NCI-H2029 (cell line): ENCODE measurements around the gene SYNC.
"Not testable (repeated sequence)": the region's sequence is repeated elsewhere in the genome, so short reads cannot be mapped to it uniquely, and the experiment has no call there.

Experiments
- DNase-seq: peaks from one replicate; lab custom pipeline; 2025; lab: John Stamatoyannopoulos, UW

The SYNC gene

DNA sequence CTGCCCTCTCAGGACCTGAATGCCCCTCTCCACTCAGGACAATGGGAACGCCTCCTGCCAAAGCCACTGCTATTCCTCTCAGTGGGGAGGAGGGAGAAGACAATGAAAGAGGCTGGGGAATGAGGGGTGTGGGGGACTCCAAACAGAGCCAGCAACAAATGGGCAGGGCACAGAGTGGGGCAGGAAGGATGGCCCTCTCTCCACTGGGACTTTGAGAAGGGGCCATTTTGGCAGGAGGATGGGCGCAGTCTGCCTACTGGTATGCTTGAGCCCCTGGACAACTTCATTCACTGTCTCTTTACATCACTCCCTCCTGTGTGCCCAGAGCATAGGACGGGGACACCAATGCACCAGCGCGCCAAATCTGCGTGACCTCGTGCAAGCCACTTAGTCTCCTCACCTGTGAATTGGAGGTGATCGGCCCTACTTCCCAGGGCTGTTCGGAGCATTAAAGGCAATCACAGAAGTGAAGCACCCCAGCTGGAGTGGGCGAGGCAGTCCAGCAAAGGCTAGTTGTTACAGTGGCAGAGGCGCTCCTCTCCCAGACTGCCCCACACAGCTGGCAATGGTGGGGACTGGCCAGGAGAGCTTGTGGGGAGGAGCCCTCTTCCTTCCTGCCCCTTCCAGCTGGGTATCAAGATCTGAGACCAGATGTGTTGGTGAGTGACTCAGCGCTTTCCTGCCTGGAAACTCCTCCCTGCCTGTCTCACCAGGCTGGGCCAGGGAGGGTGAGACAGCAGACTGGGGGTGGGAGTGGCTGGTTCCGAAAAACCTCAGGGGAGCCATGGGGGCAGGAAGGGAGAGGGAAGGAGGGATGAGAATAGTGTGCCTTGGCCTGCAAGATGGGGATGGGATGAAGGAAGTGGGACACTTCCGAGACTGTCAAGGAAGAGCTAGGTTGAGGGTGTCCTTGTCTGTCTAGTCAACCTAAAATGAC lies 22.4 kb upstream of the SYNC start:
- no peak for DNase-seq

DNA sequence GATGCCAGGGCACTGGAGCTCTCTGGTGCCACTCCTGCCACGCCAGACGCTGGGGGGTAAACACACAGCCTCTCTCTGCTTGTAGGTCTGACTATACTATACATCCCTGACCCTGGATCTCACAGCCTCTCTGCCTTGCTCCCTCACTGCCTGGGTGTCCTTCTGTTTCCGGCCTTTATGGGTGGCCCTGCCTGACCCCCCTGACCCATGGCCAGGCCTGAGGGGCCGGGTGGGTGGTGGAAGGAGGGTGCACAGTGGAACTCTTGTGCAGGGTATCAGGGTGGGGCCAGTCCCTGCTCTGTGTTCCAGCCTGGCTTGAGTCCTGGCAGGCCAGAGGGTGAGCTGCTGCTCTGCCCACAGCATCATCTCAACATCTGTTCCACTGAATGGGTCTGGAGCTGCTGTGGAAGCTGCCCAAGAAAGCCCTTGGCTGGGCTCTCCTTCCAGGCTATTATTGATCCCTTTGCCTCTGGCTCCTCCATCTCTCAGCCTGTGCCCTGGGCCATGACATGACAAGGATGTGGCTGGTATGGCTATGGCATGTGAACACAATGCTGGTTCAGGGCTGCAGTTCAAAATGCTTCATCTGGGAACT lies 17.2 kb upstream of the SYNC start:
- no peak for DNase-seq

DNA sequence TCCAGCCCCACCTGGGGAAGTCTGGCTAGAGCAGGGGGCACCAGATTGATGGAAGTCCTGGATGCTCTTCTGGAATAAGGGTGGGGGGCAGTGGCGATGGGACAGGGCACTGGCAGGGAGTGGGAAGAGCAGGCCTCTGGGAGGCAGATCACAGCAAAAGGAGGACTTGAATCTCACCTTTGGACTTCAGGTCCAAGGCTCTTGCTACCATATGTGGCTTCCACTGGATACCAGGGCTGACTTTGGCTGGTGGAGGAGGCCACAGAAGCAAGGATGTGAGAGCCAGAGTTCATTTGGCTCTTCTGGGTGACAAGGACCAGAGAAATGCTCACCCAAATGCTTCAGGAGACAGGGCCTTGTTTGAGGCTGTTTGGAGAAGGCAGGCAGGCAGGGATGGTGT lies 16.0 kb upstream of the SYNC start:
- DNase-seq: no peak

DNA sequence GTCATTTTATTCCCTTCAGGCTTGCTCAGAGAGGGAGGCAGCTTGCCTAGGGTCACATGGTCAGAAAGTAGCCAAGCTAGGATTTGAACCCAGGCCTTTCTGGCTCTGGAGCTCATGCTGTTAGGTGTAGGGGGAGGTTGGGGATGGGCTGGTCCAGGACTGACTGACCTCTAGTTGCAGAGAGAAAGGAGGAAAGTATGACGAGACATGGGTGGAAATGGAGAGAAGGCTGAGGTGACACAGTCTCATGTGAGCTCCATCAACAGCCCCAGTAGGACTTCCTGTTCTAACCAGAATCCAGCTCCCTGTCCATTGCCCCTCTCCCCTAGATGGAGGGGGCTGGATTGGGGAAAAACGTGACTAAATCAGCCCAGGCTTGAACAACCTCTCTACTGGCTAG lies 15.5 kb upstream of the SYNC start:
- DNase-seq: no peak

DNA sequence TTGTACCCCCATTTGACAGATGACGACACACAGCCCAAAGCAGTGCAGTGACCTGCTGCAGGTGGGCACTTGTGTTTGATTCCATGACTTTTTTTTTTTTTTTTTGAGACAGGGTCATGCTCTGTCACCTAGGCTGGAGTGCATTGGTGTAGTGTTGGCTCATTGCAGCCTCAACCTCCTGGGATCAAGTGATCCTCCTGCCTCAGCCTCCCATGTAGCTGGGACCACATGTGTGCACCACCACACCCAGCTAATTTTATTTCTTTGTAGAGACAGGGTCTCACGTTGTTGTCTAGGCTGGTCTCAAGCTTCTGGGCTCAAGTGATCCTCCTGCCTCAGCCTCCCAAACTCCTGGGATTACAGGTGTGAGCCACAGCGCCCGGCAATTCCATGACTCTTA lies 14.9 kb upstream of the SYNC start:
- DNase-seq: no peak

DNA sequence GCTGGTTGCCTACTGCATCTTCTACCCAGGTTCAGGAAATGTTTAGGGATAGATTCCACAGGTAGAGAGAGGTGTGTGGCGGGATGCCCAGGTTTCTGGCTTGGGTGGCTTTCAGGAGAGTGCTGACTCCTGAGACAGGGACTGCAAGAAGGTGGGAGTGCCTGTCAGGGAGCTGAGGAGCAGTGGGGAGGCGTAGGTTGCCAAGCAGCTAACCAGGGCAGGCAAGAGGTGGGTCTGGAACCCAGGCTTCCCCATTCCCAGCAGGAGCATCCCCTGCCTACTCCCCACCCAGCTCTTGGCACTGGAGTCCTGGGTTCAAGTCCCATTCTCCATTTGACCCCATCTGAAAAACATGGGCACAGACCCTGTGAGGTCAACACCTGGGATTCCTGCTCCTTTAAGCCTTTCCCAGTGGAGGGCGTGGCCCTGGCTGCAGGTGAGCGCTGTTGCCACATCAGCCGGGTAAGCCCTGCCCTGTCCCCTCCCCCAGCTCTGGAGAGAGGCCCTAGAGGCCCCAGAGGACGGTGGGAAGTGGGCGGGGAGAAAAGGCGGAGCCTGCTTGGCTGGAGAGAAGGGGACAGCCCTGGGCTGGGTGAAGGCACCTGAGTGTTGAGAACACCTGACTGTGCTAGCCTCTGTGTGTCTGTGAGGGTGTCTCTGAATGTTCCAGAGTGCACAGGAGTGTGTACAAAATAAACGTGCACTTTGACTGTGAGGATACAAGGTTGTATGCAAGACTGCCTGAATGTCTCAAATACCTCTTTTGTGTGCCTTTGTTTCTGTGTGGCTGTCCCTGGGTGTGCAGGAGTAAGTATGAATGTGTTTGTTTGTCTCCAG lies 14.0 kb upstream of the SYNC start:
- DNase-seq: peak; percentile 97

DNA sequence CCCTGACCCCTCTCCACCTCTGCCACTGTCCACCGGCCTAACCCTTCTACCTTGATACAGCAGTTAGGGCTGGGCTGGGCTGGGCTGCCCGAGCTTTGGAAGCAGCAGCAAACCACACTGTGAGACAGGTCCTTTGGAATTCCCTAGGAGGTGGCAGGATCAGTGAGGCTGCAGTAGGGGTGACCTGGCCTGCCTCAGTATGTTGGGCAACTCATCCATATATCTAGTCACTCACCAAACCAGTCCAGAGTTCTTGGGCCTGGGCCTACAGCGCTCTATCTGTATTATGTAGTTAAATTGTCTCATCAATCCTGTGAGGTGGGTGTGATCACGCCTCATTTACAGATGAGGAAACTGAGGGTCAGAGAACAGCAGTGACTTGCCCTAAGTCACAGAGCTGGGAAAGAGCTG lies 13.3 kb upstream of the SYNC start:
- no peak for DNase-seq

DNA sequence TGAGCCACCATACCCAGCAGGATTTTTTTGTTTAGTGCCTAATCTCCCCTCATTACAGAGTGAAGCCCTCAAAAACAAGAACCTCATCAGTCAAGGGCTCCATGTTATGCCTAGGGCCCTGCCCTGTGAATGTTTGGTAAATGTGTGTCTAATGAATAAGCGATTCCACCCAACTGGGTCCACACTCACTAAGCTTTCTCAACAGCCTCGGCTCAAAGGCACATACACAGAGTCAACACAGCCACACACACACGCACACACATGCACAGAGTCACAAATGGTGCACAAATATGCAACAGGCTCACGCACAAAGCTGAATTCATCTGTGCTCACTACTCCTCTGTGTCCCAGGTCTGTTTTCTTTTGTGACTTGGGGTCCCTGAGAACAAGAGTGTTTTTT lies 11.7 kb upstream of the SYNC start:
- no peak for DNase-seq

DNA sequence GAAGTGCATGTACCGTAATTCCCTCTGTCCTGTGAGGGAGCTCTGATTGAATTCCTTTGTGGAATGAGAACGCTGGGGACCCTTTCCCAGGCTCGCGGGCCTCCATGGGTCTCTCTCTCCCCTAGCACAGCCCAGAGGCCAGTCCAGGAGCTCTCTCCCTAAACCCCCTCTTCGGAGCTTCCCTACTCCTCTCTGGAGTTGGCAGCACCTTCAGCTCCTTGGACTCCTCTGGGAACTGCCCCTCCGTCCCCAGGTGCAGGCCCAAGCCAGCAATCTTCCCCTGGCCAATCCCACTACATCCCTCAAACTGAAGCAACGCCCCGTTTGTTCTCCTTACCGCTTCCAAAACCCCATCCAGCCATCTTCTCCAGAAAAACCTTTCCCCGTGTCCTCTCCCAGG lies 10.5 kb upstream of the SYNC start:
- DNase-seq: no peak

DNA sequence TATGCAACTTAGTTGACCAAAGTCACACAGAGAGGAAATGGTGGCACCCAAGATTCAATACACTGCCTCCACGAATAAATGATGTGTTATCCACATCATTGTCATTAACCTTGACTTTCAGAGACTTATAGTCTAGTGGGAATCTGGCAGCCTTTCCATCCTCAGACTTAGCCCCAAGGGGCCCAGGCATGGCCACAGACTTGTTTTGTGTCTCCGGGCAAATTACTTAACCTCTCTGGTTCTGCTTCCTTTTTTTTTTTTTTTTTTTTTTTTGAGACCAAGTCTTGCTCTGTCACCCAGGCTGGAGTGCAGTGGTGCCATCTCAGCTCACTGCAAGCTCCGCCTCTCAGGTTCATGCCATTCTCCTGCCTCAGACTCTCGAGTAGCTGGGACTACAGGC lies 8.7 kb upstream of the SYNC start:
- not testable (repeated sequence) for DNase-seq

DNA sequence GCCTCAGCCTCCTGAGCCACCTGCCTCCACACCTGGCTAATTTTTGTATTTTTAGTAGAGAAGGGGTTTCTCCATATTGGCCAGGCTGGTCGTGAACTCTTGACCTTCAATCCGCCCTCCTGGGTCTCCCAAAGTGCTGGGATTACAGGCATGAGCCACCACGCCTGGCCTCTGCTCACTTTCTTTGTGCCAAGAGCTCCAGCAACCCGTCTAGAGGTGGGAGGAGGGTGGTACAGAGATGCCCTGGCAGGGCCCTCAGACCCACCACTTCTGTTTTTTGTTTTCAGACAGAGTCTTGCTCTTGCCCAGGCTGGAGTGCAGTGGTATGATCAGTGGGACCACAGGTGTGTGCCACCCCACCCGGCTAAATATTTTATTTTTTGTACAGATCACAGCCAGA lies 6.9 kb upstream of the SYNC start:
- no peak for DNase-seq

DNA sequence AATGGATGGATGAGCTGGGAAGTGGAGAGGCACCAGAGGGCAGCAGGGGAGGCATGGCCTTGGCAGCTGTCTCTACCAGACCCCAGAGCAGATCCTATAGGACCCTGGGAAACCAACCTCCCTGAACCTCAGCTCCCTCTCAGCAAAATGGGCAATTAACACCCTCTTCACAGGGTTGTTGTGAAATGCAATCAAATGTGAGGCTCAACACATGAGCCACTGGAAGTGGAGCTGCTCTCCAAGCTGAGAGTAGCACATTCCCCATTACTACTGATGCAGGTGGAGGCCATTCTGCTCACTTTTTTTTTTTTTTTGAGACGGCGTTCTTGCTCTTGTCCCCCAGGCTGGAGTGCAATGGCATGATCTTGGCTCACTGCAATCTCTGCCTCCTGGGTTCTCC lies 6.5 kb upstream of the SYNC start:
- DNase-seq: no peak

DNA sequence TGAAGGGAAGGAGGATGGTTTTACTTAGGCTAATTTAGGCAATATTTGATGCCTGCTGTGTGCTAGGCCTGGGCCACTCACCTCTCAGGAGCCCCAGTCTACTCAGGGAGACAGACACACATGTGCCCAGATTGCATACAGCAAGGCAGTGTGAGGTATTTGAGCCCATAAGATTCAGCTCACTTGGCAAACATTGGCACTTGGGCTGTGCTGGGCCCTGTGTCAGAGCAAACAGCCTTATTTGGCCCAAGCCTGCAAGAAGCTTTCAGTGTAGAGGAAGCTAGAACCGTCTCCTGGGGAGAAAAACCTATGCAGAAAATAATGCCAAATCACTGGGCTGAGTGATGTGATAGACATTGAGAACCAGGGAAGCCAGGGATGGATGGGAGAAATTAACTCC lies 3.9 kb upstream of the SYNC start:
- no peak for DNase-seq

DNA sequence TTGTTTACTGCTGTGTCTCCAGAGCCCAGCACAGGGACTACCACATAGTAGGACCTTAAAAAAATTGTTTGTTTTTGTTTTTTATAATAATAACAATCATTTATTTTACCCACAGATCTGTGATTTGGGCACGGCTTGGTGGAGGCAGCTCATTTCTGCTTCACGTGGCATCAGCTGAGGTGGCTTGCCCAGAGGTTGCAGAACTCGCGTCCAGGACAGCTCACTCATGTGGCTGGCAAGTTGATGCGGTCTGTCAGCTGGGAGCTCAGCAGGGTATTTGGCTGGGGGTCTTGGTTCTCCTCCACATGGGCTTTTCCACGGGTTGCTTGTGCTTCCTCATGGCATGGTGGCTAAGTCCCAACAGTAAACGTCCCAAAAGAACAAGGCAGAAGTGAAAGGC lies 2.9 kb upstream of the SYNC start:
- DNase-seq: no peak

DNA sequence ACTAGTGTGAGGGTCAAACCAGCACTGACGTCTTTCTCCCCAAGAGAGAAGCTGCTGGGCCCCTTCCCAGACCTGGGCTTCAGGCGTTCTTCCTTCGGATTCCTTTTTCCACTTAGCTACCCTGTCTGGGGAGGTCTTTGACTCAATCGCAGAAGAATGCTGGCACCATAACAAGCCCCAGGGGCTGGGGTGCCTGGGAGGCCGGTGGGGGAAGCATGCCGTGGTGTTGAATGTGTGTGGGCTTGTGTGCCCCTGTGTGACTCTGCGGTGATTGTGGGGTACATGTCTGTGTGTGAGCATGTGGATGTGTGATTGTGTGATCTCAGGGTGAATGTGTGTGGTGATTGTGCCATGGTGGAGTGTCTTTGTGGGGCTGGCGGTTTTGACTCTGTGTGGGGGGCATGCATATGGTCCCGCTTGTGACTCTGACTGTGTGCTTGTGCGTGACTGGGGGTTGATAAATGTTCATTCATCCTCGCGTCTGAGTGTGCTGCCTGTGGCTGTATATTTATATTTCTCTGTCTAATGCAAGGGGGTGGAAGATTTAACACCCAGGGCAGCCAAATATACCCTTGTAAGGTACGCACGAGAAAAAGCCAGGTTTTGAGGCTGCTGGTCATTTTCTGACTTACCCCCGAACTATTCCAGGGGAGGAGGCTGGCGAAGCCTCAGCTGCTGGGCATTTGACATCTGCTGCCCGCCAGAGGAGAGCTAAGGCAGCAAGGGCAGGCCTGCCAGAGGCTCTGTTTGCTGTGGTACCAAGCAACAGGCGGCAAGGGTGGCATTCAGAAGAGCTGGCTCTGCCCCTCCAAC lies 1.1 kb upstream of the SYNC start:
- no peak for DNase-seq

DNA sequence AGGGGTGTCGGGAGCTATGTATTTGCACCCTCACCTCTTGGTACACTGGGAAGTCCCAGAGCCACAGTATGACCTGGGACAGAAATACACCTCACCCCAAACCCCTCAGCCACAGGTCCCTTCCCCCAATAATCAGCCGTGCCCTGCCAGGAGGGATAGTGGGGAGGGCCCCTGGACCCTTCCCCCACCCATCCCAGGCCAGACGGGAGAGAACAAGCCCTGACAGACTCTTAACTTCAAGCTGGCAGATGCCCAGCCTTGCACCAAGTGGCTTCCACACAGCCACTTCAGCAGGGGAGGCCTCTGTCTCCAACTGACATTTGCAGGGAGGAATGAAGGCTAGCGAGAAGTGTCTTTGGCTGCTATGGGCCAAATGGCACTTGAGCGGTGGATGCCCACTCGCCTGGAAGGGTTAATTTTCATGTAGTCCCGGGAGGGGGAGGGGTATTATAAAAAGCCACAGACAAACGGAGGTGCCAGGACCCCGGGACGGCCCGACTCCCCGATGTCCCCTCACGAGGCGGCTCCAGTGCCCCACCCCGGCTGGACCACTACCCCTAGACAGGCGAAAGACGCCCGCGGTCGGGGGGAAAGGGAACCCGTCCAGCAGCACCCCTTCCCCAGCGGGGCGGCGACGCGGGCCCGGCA lies 495 bp downstream of the SYNC start:
- peak; percentile 37 for DNase-seq

DNA sequence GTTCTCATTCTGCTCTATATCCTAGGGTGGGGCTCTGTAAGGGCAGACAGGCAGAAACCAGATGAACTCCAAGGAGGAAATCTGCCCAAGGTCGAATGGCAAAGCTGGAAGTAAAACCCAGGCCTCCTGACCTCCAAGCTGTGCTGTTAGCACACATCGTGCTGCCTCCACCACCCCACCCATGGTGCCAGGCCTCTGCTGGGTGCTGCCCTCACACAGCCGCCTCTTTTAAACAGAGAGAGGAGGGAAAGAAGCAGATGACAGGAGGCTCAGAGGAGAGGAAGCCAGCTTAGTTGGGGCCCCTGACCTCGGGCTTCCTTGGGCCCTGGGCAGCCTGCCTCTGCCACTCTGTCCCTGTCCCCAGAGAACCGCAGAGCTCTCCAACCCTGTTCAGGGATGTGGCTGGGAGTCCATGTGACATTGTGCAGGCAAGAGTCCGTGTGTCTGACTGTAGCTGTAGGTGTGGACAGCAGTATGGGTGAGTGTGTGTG lies 1.1 kb downstream of the SYNC start:
- no peak for DNase-seq

DNA sequence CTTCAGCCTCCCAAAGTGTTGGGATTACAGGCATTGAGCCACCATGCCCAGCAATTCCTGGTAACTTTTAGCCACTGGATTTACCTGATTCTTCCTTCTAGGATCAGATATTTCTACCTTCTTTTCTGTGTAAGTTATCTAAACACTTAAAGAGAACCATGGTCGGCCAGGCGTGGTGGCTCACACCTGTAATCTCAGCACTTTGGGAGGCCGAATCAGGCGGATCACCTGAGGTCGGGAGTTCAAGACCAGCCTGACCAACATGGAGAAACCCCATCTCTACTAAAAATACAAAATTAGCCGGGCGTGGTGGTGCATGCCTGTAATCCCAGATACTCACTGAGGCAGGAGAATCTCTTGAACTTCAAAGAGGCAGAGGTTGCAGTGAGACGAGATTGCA lies 5.6 kb downstream of the SYNC start:
- DNase-seq: not testable (repeated sequence)

DNA sequence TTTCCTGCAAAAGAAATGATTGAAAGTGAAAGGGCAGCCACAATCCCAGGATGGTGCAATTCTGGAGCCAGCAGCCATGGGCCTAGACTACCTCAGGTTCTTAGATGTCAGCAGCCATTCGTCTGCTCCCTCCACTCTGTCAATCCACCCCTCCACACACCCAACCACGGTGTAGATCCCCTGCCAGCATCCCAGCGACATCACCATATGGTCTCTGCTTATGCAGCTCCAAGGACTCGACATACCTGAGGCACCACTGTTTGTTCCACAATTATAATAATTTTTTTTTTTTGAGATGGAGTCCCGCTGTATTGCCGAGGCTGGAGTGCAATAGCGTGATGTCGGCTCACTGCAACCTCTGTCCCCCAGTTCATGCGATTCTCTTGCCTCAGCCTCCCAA lies 6.5 kb downstream of the SYNC start:
- DNase-seq: no peak

DNA sequence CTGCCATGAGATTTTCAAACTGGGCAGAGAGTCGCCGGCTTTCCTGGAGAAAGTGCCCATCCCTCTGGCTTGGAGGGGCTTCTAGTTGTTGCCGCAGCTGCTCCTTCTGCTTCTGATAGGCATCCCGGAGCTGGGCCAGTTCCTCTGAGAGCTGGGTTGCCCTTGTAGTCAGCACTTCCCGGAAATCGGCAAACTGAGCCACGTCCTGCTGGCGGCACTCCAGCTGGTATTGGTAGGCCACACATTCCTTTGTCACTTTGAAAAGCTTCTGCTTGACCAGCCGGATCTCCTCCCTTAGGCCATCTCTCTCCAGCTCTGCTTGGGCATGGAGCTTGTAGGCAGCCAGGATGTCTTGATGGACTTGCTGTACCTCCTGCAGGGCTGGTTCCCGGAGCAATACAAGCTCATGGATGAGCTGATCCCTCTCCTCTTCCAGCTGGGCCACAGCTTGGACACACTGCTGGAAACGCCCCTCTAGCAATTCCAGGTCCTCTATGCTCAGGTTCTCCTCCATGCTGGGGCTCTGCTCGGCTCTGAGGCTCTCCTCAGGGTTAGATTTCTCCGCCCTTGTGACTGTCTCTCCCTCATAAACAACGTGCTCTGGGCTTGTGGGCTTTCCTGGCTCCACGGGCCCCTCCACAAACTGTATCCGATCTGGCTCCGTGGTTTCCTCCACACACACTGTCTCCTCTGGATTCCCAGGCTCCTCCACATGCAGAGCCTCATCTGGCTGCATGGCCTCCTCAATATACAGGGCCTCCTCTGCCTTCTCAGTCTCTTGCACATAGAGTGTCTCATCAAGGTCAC lies 7.3 kb downstream of the SYNC start:
- DNase-seq: peak; percentile 12
